Stimulated activated CD8-positive, alpha-beta memory T cell treated with anti-CD3 and anti-CD28 coated beads, Interleukin-12 subunit alpha, Interleukin-12 subunit beta, amount 100 ng/mL, for 24 hours (primary cell): ENCODE measurements around the gene CACNG5.

Source experiments
- DNase-seq: peaks from one replicate; pipeline ENCODE4 v3.0.0-alpha.2; 2020; ENCODE audit errors: extremely low read depth

The CACNG5 gene

DNA sequence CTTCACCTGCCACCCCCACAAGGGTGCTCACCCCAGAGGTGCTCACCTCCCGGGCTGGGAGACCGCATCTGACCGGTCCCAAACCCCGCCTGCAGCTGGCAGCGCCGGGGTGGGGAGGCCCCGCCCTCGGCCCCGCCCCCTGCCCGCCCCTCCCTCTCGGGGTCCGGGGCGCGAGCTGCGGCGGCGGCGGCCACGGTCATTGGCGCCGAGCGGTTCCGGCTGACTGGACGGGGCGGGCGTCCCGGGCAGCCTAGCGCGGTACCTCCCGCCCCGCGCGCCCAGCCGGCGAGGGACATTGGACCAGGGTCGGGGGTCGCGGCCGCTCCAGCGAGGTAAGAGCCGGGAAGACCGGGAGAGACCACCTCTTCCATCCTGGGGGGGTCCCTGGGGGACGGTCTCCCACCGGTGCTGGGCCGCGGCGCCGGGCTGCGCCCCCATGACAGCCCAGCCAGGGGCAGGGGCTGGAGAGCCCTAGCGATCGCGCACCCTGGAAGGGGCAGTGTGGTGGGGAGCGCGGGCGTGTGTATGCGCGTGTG, at the start of gene CACNG5:
Gene CACNG5, plus strand, starts transcription at position 199 of the 536 bp plus-strand sequence. CDS start 42,216 bp downstream, outside the sequence.
- DNase-seq: no peak

DNA sequence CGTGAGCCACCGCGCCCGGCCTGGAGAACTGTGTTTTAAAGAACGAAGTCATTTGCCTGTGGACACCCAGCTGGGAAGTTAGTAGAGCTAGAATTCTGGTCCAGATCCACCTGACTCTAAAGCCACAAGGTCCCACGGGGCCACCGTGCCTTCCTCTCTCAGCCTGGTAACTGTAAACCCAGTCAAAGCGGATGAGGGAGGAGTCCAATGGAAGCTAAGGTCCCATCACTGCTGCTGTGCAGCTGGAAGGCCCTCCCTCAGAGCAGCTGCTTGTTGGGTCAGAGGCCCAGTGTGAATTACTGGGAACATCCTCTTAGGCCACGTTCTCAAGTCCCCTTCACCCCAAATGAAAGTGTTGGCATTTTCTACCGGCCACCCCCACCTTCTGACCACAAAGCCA, 48.8 kb upstream of the CACNG5 start:
- DNase-seq: no peak

- DNase-seq: no peak
Observed at GRCh38 chr17:66787914-66788313, 47.0 kb upstream of the CACNG5 start.

DNA sequence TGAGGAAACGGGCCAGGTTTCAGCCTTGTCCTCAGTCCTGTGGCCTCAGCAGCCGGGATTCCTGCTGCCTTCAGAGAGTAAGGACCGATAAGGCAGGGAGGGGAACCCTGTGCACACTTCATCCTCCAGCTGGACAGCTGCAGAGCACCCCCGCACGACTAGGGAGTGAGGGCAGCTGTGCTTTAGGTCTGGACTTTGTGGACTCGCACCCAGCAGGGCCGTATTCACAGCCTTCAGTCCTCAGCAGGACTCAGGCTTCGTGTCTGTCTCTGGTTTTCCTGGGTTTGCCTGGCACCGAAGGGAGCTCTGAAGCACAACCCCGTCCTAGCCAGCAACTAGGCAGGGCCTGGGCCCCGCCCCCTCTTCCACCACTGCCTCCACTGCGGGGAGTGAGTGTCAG, 45.8 kb upstream of the CACNG5 start:
- no peak for DNase-seq

DNA sequence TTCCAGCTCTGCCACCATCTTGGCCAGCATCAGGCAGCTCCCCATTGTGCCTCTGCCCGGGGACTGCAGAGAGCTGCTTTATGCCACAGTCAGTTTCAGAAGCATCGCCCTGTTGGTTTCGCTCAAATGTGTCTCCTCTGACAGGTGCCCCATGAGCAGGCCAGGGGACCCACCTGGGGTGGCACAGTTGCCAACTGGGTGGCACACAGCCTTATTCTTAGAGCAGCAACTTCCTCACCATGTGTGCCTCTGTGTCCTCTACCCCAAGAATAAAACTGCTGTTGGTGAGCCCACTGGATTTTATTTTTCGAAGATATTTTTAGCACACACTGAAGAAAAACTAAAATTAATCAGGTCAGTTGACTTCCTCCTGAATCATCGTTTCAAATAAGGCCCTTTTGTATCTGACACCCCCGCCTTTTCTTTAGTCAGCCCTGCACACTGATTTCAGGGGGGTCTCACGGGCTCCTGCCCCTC, 44.9 kb upstream of the CACNG5 start:
- no peak for DNase-seq

DNA sequence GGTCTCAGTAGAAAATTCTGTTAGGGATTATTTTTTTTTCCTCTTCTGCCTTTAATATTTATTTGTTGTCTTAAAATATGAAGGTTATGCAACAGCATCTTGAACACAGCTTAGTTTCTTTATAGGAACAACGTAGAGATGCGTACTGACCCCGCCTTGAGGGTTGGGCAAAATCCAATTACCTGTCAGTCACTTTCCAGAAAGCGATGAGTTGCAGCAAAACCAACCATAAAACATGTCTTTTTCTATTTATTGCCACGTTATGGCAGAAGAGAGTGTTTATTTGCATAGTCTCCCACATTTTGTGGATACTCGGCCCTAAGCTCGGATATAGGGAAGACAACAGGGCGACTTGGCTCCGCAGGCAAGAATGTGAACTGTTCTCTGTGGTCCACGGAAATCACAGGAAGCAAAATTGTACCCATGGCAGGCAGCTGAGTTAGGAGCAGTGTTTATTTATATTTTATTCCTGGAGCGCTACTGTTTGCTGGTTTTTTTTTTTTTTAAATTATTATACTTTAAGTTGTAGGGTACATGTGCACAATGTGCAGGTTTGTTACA, 44.3 kb upstream of the CACNG5 start:
- DNase-seq: no peak

- DNase-seq: no peak
Observed at GRCh38 chr17:66791347-66791746, 43.6 kb upstream of the CACNG5 start.

DNA sequence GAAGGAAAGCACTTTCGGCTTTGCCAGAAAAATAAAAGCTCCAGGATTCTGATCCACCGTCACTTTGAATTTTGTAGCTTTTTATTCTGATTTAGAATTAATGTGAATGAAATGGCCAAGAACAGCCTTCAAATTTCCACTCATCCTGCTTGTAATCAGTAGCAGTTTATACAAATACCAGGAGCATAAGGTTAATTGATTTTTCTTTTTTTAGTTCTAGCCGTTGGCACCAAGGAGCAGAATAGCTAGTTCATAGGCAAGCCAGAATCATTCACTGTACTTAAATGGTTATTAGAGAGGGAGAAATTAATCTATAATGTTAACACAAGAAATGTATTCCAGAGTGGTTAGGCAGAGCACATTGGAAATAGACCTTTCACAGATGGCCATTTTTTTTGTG, 41.1 kb upstream of the CACNG5 start:
- no peak for DNase-seq

DNA sequence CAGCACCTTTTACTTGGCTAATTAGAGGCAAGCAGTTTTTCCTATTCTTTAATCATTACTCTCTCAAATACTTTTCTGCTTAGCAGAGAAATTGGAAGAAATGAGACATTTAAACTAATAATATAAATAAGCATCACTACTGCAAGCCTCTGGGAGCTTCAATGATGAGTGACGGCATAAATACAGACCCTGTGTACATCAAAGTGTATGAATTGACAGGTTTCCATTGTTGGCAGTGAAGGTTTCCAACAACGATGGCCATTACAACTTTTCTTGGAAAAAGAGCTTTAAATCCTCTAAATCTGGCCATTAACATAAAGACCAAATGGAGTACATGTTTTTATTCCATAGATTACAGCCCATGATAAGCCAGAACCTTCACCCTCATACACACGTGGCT, 39.4 kb upstream of the CACNG5 start:
- no peak for DNase-seq

DNA sequence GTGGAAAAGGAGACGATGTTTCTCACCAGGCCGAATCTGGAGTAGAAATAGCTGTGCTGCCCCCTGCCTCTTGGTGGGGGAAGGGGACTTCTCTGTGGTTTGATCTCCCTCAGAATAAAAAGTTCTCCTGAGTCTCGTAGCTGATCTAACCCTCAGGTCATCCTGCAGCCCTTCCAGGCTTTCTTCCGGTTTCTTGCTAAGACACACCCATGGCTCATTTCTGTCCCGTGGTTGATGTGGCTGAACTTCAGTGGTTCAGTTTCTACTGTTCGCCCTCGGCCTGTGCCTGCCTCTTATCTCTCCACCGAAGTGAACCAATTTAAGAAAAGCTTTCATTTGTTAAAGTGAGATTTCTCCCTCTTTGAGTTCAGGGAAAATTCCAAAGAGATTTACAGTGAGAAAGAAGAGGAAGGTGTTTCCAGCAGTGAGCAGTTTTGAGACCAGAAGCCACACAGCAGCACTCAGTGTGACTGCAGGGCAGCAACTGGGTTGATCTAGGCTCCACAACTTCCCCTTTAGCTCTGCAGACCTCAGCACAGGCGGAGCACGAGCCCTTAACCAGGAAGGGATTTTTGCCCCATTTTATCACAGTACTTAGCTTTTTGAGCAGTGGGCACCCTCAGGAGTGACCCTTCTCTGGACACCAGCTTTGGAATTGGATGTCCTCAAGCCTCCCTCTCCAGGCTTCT, 34.9 kb upstream of the CACNG5 start:
- DNase-seq: no peak

DNA sequence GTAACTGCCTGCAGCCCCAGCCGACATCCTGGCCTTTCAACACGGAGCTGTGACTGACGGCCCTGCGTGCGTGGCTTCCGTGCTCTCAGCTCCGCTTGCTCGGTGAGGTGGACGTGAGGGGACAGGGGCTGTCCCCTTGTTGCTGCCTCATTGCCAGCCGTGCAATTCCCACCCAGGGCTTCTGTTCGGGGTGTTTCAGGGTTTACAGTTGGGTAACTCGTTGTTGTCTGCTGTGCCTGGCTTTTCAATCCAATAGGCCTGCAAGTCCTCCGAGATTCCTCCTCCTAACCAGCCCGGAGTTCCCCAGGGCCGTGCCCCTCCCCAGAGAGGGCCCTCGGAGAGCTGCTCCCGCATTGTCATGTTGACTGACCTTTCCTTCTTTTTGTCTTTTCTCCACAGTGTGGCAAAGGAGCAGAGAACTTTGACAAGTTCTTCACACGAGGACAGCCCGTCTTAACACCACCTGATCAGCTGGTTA, 31.4 kb upstream of the CACNG5 start:
- no peak for DNase-seq

- no peak for DNase-seq
Observed at GRCh38 chr17:66805567-66805966, 29.4 kb upstream of the CACNG5 start.

GRCh38 chr17:66807182-66807581, 27.7 kb upstream of the CACNG5 start:
- no peak for DNase-seq

- no peak for DNase-seq
Observed at GRCh38 chr17:66809408-66809807, 25.5 kb upstream of the CACNG5 start.

GRCh38 chr17:66810951-66811682, 23.8 kb upstream of the CACNG5 start:
- no peak for DNase-seq

DNA sequence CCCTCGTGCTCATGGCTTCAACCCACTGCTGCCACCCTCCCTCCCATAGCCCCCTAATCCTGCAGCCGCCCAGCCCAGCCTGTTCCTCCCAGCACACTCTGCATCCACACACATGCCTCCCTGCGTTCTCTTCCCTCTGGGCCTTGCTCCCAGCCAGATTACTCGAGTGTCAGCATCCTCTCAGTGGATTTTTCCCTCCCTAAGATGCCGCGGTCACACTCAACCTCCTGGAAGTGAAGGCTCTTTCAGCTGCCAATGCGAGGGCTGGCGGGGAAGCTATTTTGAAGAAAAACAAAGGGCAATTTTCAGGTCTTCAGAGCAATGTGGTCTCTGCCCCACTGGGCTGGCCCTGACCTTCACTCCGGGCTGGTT, 23.2 kb upstream of the CACNG5 start:
- no peak for DNase-seq

DNA sequence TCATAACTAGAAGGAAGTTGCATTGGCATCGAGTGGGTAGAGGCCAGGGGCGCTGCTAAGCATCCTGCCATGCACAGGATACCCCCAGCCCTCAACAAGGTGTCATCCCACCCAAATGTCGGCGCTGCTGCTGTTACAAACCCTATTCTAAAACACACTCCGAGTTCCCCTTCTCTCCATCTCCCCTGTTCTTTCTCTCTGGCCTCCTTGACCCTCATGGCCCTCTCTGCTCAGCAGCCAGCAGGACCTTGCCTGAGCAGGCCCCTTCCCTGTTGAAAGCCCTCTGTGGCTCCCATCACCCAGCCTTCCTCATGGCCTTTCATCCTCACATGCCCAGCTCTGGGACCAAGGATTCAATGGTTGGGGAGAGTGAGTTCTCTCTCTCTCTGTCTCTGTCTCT, 22.3 kb upstream of the CACNG5 start:
- DNase-seq: no peak

DNA sequence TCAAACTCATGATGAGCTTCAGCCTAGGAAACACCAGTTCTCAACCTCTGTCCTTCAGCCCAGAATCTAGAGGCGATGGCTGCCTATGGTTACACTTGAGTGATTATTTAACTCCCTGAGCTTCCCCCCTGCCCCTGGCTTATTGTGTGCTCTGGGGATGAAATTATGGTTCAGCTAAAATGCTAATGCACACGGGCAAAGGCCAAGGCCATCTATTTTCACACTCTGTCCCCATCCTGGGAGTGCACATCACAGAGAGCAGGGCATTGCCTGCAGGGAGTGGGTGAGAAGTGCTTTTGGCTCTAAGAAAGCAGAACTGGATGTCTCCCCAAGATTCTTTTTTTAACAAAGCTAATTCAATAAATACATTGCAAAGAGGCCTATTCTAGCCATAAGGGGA, 21.6 kb upstream of the CACNG5 start:
- DNase-seq: no peak

DNA sequence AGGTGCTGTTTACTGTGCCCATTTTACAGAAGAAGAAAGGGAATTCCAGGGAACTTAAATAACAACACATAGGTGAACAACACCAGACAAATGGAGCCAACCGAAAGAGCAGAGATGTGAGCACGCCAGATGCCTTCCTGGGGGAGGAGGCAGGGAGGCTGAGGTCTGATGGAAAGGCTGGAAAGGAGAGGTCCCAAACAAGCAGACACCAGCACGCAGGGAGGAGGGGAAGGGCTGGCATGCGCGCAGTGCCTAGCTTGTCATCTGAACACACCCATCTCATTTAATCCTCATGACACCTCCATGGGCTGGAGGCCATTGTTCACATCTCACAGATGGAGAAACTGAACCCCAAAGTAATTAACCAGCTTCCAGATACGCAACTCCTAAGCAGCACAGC, 20.9 kb upstream of the CACNG5 start:
- no peak for DNase-seq

- no peak for DNase-seq
Observed at GRCh38 chr17:66814570-66814969, 20.3 kb upstream of the CACNG5 start.

GRCh38 chr17:66817750-66818149, 17.2 kb upstream of the CACNG5 start:
- no peak for DNase-seq

DNA sequence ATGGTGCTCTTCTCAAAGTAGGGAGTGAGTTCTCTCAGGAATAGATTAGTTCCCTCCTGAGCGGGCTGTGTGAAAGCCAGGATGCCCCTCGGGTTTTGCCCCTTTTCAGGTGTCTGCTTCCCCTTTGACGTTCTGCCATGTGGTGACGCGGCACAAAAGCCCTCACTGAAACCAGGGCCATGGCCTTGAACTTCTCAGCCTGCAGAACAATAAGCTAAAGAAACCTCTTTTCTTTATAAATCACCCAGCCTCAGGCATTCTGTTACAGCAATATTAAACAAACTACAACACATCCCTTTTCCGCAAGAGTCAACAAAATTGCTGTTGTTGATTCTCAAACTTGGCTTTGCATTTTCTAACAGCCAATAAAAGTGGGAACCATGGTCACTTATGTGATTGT, 15.5 kb upstream of the CACNG5 start:
- no peak for DNase-seq

DNA sequence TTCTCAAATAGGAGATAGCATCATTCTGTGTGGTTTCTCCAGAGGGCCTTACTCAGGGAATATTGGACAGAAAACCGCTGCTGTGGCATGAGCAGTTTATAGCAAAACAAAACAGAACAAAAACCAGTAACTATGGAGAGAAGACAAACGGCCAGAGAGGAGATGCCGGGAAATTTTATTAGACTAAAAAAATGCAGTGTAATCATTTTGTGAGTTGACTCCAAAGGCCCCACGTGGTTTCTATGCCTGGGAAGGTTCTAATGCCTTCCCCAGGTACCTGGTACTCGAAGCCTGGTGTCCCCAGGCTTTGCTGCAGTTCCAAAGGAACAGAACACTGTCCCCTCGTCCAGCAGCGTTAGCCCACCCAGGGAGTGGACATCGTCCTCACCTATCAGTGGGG, 12.9 kb upstream of the CACNG5 start:
- DNase-seq: no peak
